ENCODE measurements around the gene LRMDA.
A peak's percentile ranks its signal among the peaks of the same experiment; 100 is the strongest.

The LRMDA gene

DNA sequence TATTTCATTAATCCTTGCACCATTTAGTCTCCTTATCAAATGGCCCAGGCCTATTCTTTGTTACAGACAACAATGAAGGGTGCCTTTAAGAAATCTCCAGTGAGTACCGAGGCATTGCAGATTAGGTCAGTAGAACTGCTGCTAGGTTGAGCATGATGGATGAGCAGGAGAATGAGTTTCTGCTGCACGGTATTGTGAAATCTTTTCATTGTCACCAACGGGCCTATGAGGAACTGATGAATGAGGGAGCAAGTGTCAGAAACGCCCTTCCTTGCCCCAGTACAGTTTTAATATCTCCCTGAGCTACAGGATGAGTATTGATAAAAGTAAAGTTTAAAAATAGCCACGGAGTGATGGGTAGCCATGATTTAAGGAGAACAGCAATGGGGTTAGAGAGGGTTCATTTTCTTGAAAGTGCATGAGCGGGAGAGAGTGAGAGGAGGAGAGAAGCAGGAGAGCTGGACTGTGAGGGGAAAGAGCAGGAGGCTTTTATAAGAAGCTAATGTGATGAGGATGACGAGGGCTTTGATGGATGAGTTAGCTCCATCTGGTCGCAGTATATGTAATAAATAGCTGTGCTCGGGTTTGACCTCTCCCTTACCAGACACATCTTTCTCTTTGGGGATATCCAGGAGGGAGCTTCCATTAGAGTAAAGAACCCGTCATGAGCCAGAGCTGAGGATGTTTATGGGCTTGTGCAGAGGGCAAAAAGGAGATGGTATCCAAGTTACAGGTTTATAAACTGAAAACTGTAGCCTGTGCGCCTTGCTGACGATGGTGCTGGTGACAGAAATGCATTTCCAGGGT lies 526.1 kb downstream of the LRMDA start:
- no peak for DNase-seq (ENCODE audit: low read depth)

DNA sequence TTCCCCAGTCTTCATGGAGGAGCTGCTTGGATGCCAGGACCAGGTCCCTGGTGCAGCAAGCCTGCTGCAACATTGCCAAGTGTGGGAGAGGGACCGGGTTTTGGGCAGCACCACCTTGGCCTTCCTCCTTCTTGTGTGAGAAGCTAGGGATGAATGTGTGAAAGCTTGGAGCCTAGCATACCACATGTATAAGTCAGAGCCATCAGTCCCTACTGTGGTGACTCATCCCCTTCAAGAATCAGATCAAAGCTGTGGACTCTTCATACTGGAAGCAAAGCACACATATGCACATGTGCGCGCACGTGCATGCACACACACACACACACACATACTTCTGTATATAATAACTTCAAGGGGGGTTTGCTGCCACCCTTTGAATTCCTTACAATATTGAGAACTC lies 527.8 kb downstream of the LRMDA start:
- peak; percentile 69 for DNase-seq (ENCODE audit: low read depth)

- DNase-seq (ENCODE audit: low read depth): no peak
Measured at GRCh38 chr10:75959912-75960311, 528.5 kb downstream of the LRMDA start.

GRCh38 chr10:75962395-75963061 lies 531.1 kb downstream of the LRMDA start:
- no peak for DNase-seq (ENCODE audit: low read depth)

GRCh38 chr10:75967491-75967890 lies 536.1 kb downstream of the LRMDA start:
- DNase-seq (ENCODE audit: low read depth): no peak

DNA sequence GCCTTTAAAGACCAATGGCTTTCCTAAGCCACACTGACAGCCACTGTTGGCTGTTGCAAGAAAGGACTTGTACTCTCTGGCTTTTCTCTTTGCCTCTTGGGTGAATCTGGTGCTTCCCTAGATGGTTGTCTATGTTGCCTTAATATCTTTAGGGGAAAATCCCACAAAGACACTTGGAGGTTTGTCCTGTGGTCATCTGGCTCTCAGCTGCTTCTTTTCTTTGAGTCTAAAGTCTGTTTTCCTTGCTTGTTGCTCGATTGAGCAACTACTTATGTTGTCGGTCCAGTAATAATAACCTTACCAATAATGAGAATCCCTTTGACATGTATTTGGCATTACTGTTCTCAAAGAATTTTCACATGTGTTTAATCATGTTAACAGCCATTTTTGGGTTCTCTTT lies 537.6 kb downstream of the LRMDA start:
- no peak for DNase-seq (ENCODE audit: low read depth)

DNA sequence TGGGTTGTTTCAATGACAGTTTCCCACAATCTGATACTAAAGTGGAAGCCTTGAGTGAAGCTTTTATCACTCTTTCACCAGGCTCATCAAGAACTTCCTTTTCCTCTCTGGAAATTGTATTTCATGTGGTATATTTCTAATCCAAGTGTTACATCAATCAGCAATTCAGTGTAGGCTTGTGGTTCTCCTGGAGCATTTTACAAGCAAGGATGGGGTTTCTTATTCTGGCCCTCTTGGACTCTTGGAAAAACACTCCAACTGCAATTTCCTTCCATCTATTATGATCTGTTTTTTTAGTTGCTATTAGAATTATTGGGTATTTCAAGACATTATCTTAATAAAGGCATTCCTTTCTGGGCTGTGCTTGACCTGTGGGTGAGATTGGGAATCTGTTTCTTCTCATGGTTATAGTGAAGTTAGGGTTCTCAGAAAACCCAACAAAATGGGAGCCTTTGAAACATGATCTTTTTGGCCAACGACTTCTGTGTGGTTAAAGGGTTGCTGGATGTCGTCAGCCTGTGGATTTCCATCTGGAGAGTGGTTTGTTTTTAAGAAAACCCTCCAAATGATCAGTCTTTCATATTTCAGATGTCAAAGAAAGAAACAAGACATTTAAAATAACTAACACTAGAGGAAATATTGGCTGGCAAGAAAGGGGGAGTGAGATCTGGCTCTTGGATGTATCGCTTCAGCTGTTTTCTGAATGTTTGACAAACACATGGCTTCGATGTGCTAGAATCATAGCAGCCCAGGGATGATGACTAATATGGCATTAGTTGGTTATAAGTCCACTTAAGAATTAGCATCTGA lies 540.2 kb downstream of the LRMDA start:
- DNase-seq (ENCODE audit: low read depth): no peak

DNA sequence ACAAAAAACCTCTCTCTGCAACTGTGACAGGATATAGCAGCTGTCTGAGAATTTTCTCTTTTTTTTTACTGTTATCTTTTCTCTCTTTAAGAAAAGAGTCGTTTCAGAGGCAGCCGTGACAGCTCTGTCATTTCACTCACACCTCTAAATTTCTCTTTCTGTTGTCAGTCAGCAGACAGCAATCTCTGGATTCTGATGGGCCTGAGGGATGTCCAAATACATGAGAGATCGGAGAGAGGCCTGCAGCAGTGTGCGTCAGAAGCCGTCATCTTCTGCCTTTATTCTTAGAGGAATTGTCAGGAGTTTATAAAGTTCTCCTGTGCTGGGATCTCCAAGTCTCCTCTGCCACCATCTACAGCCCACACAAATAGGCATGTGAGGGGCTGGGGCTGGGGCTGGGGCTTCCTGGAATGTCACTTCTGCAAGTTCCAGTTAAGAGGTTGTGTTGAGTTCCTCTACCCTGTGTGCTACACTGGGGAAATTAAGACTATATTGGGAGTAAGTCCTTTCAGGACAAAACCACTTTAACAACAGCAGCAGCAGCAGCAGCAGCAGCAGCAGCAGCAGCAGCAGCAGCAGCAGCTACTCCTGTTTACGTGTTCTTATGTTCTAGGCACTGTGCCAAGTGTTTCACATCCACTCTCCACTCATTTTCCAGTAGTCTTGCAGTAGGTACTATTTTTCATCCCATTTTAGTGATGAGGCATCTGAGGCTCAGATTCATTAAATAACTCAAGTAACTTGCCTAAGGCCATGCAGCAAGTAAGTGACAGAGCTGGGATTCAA lies 541.3 kb downstream of the LRMDA start:
- no peak for DNase-seq (ENCODE audit: low read depth)

GRCh38 chr10:75974080-75974479 lies 542.7 kb downstream of the LRMDA start:
- DNase-seq (ENCODE audit: low read depth): no peak

GRCh38 chr10:75976681-75977080 lies 545.3 kb downstream of the LRMDA start:
- no peak for DNase-seq (ENCODE audit: low read depth)

- DNase-seq (ENCODE audit: low read depth): no peak
Measured at GRCh38 chr10:75977139-75977538, 545.7 kb downstream of the LRMDA start.

DNA sequence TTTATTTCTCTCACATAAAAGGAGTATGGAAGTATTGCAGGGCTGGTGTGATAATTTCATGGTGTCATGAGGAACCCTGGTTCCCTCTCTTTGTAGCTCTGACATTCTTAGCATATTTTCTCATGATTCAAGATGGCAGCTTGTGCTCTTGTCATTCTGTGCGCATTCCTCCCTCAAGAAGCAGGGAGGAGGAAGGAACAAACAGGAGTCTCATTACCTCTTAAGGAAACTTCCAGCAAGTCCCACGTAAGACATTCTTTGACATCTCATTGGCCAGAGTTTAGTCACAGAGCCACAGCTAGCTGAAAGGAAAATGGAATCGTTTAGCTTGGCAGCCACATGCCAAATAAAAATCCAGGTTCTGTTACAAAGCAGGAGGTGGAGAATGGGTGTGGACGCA lies 546.8 kb downstream of the LRMDA start:
- no peak for DNase-seq (ENCODE audit: low read depth)

DNA sequence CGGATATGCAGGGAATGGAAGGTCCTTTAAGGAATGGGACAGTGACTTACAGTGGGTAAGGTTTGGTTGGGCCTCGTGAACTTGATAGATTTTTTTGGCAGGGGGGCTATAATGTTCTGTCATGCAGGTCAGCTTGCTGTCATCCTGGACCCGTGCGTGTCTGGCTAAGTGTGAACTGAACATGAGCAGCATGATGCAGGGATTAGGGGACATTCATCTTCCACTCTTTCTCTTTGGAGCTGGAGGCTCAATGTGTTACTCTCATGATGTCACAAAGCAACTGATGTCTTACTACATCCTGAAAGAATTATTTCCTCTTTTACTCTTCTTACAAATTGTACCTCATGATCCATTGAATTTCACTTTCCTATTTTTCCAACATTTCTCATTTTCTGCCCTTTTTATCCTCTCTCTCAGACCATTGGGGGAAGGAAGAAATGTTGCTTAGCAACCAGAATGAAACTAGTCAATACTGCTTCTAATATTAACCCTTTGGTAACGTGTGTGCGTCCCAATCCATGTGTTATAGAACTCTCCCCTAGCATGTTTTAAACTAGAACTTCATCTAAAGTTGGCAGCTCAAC lies 549.1 kb downstream of the LRMDA start:
- DNase-seq (ENCODE audit: low read depth): no peak

GRCh38 chr10:75982611-75983369 lies 551.4 kb downstream of the LRMDA start:
- DNase-seq (ENCODE audit: low read depth): no peak

GRCh38 chr10:75984067-75984466 lies 552.6 kb downstream of the LRMDA start:
- DNase-seq (ENCODE audit: low read depth): no peak

GRCh38 chr10:75987616-75988015 lies 556.2 kb downstream of the LRMDA start:
- DNase-seq (ENCODE audit: low read depth): no peak

- DNase-seq (ENCODE audit: low read depth): no peak
Measured at GRCh38 chr10:75994357-75995040, 563.1 kb downstream of the LRMDA start.

DNA sequence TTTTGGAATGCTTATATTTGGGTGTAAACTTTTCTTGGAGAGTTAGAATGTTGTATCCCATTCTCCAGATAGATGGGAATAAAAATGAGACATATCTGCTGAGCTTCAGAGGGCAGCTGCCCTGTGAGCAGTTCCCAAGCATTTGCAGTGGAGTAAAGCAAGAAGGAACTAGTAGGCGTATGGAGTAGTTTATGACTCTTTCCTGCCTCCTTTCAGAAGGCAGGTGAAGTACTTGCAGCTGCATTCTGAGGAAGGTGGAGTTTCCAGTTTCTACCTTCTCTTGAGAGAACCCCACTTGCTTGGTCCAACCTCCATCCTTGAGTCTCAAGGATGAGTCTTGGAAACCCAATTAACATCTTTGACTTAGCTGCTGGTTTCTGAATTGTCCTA lies 563.6 kb downstream of the LRMDA start:
- no peak for DNase-seq (ENCODE audit: low read depth)

DNA sequence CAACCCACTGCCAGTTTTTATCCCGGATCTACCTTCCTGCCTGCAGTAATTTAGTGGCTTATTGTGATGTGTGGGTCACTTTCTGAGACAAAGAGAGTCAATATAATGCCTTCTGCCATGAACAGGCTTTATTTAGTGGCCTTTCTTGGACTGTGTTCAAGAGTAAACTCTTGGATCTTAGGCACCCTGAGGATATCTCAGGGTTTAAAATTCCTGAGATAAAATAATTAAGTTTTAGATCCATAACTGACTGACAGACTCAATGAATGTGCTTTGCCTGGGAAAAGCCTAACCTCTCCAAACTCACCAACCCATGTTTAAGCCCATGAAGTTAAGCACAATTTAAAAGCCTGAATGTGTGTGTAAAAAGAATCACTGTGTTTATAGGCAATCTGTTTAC lies 564.3 kb downstream of the LRMDA start:
- DNase-seq (ENCODE audit: low read depth): no peak

- no peak for DNase-seq (ENCODE audit: low read depth)
Measured at GRCh38 chr10:75999001-75999400, 567.6 kb downstream of the LRMDA start.
